Liver (tissue), 2 donors: Measurements from ENCODE around the gene ECD.

Source experiments
- REST ChIP-seq: IDR thresholded peaks from 2 replicates; pipeline ENCODE4 v1.6.1; 2016; ENCODE audit warnings: antibody characterized with exemption, mild to moderate bottlenecking
- ZBTB33 ChIP-seq: IDR thresholded peaks from 2 replicates; pipeline ENCODE4 v1.6.1; 2016; ENCODE audit warnings: antibody characterized with exemption
- TF ChIP-seq, protein P1 (sequence below): fragments of 150-350 bp; IDR thresholded peaks from 2 replicates; pipeline ENCODE4 v1.5.1; 2017; ENCODE audit warnings: improper control_type of control experiment, low read depth, low read length; ENCODE audit not compliant: missing input control
- donor health status: healthy.

DNA sequence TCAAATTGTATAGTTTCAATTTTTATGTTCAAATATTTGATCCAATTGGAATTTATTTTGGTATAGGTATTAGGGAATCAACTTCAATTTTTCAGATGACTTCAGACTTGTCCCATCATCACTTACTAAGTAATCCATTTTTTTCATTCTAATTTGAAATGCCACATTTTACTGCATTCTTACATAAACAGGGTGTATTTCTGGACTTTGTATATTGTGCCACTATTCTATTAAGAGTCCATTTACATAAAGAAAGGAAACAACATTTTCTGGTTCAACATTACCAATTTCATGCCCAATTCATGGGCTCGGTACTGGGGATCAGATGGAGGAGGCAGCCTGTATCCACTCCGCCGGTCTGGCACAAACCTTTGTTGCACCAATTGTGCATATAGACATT is 15.8 kb downstream of the ECD start:
- TF ChIP-seq ZBTB33 (no peak), REST (no peak)
- TF ChIP-seq, protein P1, sequence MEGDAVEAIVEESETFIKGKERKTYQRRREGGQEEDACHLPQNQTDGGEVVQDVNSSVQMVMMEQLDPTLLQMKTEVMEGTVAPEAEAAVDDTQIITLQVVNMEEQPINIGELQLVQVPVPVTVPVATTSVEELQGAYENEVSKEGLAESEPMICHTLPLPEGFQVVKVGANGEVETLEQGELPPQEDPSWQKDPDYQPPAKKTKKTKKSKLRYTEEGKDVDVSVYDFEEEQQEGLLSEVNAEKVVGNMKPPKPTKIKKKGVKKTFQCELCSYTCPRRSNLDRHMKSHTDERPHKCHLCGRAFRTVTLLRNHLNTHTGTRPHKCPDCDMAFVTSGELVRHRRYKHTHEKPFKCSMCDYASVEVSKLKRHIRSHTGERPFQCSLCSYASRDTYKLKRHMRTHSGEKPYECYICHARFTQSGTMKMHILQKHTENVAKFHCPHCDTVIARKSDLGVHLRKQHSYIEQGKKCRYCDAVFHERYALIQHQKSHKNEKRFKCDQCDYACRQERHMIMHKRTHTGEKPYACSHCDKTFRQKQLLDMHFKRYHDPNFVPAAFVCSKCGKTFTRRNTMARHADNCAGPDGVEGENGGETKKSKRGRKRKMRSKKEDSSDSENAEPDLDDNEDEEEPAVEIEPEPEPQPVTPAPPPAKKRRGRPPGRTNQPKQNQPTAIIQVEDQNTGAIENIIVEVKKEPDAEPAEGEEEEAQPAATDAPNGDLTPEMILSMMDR, result no peak
